Measurements from ENCODE around the gene ORMDL2. TPM values are rescaled to one million over a fixed set of nuclear protein-coding genes. Genes with fewer than 3 reads are reported as not detected.

Gene ORMDL2
- total RNA-seq, 1 donor from 2014 or later = 49.2 TPM

DNA sequence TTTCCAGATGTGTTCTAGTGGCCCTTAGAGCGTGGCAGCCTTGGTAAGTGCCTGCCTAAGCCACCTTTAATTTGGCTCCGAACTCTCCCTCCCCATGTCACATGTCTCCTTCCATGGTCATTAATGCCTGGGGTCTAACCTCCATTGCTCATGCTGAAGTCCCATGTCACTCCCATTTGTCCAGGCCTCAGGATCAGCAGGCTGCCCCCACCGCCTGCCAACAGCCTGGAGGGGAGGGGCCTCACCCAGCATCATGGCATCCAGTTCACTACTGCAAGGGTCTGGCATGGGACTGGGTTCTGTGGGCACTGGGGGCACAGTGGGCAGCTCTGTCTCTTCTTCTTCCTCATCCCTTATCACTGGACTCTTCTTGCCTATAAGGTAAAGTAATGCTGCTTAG is 20.5 kb downstream of the ORMDL2 start:
- no peak overlapping the region for H3K4me3 ChIP-seq
- TF ChIP-seq, protein P1, sequence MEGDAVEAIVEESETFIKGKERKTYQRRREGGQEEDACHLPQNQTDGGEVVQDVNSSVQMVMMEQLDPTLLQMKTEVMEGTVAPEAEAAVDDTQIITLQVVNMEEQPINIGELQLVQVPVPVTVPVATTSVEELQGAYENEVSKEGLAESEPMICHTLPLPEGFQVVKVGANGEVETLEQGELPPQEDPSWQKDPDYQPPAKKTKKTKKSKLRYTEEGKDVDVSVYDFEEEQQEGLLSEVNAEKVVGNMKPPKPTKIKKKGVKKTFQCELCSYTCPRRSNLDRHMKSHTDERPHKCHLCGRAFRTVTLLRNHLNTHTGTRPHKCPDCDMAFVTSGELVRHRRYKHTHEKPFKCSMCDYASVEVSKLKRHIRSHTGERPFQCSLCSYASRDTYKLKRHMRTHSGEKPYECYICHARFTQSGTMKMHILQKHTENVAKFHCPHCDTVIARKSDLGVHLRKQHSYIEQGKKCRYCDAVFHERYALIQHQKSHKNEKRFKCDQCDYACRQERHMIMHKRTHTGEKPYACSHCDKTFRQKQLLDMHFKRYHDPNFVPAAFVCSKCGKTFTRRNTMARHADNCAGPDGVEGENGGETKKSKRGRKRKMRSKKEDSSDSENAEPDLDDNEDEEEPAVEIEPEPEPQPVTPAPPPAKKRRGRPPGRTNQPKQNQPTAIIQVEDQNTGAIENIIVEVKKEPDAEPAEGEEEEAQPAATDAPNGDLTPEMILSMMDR (IDR thresholded peaks at IDR 0.05) = no peak
- H3K27me3 ChIP-seq = no peaks in the 10 kb centered on the region
- intact Hi-C loops (cut with DNase I) = loop anchor here (10.0 kb wide), 1 partner anchor 86 kb away; the partner anchor contains the start of gene PYM1
- peaks cover 4% of the 10 kb centered on the region for H3K4me1 ChIP-seq
- no peak overlapping the region for H3K27ac ChIP-seq
- no peaks in the 10 kb centered on the region for H3K36me3 ChIP-seq
- ATAC-seq (no peak), DNase-seq (no peak)
- no peaks in the 10 kb centered on the region for H3K9me3 ChIP-seq

- H3K4me3 ChIP-seq = no peak overlapping the region
- ATAC-seq = no peak
- no peak for DNase-seq
- H3K36me3 ChIP-seq = no peaks in the 10 kb centered on the region
- H3K4me1 ChIP-seq = peaks cover 4% of the 10 kb centered on the region
- H3K27ac ChIP-seq = no peak overlapping the region
- TF ChIP-seq, protein P1 (IDR thresholded peaks at IDR 0.05) = no peak
- no peaks in the 10 kb centered on the region for H3K9me3 ChIP-seq
- intact Hi-C loops (cut with DNase I) = loop anchor here (10.0 kb wide), 1 partner anchor 85 kb away; the partner anchor contains the start of gene PYM1
- no peaks in the 10 kb centered on the region for H3K27me3 ChIP-seq
Measured at GRCh38 chr12:55839345-55840140, 21.7 kb downstream of the ORMDL2 start.

DNA sequence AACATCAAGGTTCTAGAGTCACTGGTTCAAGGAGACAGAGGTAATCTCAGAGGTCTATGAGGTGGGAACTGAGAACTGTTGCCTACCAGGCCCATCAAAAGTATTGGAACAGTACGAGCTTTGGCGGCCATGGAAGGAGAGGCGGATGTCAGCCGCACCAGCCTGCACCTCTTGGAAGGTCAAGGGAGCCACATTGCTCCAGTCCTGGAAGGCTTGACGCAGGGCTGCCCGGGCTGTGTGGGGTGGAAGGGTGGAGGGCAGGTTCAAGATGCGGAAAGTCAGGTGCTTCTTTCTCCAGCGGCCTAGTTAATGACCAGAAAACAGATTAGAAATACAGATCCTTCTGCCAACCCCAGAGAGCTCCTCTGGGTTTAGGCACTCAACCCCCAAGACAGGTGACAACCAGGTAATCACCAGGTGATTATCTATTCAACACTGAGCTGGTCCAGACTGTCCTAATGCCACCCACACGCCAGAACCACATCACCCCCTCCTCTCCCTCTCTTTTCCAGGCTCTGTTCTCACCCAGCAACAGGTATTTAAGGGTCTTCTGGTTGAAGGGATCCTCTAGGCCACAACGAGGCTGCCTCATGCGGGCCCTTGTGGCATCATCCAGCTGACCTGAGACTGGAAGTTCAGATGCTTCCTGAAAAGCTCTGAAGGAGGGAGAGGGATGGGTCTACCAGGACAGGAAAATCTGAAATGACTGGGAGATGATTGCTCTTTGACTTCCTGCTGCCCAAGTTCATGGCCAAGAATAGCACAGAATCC is 22.9 kb downstream of the ORMDL2 start:
- intact Hi-C loops (cut with DNase I) = no loop called here
- DNase-seq (no peak), ATAC-seq (no peak)
- Histone ChIP-seq H3K27me3 (no peaks in the 10 kb centered on the region), H3K36me3 (no peaks in the 10 kb centered on the region), H3K4me3 (no peak overlapping the region), H3K4me1 (peaks cover 4% of the 10 kb centered on the region), H3K27ac (no peak overlapping the region), H3K9me3 (no peaks in the 10 kb centered on the region)
- TF ChIP-seq, protein P1 (IDR thresholded peaks at IDR 0.05) = no peak

DNA sequence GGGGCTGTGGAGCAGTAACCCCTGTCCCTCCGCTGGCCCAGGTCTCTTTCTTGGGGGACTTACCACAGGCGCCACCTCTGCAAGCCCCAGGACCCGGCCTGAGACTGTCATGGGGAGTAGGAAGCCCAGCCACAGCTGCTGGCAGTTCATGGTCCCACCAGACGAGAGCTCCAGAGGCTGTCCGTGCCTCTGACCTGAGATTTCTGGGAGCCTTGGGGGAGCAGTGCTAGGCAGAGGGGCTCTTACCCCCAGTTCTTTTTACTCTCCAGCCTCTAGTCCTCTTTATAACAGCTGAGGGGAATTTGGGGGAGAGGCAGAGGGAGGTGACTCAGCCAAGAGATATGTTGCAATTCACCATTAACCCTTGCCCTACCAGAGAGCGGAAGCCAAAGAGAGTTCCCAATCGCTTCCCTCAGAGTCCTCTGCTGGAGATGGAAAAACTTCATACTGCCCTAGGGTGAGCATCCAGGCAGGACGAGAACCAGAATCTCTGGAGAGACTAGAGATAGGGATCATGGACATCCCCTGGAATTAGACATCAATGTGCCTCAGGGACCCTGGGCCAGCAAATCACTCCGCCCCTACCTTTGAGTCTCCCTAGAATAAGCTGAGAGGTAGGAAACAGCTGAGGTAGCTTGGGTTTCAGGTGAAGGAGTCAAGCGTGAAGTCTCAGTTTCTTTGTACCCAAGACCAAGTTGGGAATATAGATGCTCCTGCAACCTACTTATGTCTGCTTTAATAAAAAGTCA is 25.0 kb downstream of the ORMDL2 start, which contains the start of gene MMP19:
Gene MMP19, minus strand, starts transcription at position 256 of the 749 bp plus-strand sequence. Its CDS starts 106 bp downstream, at position 150.
- ATAC-seq = peak; percentile 68
- Histone ChIP-seq H3K4me3 (peak within 1 kb of the TSS; percentile 51), H3K36me3 (no peaks in the 10 kb centered on the region), H3K9me3 (no peaks in the 10 kb centered on the region), H3K4me1 (peaks cover 4% of the 10 kb centered on the region), H3K27ac (peak within 1 kb of the TSS; percentile 82), H3K27me3 (no peaks in the 10 kb centered on the region)
- intact Hi-C loops (cut with DNase I) = no loop called here
- DNase-seq = no peak
- TF ChIP-seq, protein P1 (IDR thresholded peaks at IDR 0.05) = no peak

DNA sequence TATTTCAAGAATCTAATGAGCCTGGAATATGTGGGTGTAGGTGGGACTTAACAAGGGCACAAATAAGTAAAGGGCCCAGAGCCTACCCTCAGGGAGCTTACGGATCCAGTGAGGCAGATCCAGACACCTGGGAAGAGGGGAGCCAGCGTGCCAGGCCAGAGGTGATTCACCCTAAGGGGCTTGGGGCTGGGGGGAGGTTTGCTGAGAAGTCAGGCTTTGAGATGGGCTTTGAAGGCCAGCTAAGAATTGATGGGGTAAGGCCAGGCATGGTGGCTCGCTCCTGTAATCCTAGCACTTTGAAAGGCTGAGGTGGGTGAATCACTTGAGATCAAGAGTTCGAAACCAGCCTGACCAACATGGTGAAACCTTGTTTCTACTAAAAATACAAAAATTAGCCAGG is 25.6 kb downstream of the ORMDL2 start:
- intact Hi-C loops (cut with DNase I) = no loop called here

More for the DNA sequence above, 25.6 kb downstream of the ORMDL2 start:
- DNase-seq (no peak), ATAC-seq (no peak)
- no peaks in the 10 kb centered on the region for H3K27me3 ChIP-seq
- no peak overlapping the region for H3K4me3 ChIP-seq
- H3K9me3 ChIP-seq = no peaks in the 10 kb centered on the region
- H3K27ac ChIP-seq = no peak overlapping the region
- TF ChIP-seq, protein P1 (IDR thresholded peaks at IDR 0.05) = no peak
- peaks cover 6% of the 10 kb centered on the region for H3K4me1 ChIP-seq
- H3K36me3 ChIP-seq = no peaks in the 10 kb centered on the region
